Activated gamma-delta T cell treated with Interleukin-2 at 50 U/mL for 16 hours (primary cell): Measurements from ENCODE around the gene TMEM205.
"Not testable (repeated sequence)": the region's sequence is repeated elsewhere in the genome, so short reads cannot be mapped to it uniquely, and the experiment has no call there.

Experiments
- DNase-seq: peaks from one replicate; pipeline ENCODE4 v3.0.0-alpha.2; 2020

TMEM205 gene

DNA sequence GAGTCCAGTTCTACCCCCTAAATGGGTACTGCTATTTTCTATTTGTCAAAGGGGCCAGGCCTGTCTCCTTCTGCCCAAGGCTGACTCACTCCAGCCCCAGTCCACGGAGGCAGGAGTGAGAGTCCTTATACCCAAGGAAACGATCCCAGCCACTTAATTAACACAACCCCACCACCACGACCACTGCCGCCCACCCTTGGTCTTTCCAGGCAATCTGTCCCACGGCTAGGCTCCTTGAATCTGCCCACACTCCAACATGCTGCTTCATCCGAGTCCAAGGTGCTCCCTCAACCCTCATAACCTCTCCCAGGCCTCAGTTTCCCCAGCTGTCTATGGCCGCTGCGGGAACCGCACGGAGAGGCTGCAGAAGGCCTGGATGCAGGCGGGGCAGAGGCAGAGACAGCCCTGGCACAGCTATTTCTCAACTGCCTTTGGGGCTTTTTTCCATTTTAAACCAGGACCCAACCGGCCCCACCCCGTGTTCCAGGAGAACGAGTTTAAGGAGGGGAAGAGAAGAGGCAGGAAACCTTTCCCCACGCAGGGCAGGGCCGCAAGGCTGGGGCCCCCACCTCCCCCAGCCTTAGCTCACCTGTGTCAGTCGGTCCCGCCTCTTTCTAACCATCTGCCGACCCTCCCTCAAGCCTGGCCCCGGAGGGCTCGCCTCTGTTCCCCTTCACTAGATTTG lies 7.4 kb downstream of the TMEM205 start:
- no peak for DNase-seq

GRCh38 chr19:11338121-11338520 lies 7.9 kb downstream of the TMEM205 start:
- no peak for DNase-seq

GRCh38 chr19:11337080-11337479 lies 9.0 kb downstream of the TMEM205 start:
- no peak for DNase-seq

DNA sequence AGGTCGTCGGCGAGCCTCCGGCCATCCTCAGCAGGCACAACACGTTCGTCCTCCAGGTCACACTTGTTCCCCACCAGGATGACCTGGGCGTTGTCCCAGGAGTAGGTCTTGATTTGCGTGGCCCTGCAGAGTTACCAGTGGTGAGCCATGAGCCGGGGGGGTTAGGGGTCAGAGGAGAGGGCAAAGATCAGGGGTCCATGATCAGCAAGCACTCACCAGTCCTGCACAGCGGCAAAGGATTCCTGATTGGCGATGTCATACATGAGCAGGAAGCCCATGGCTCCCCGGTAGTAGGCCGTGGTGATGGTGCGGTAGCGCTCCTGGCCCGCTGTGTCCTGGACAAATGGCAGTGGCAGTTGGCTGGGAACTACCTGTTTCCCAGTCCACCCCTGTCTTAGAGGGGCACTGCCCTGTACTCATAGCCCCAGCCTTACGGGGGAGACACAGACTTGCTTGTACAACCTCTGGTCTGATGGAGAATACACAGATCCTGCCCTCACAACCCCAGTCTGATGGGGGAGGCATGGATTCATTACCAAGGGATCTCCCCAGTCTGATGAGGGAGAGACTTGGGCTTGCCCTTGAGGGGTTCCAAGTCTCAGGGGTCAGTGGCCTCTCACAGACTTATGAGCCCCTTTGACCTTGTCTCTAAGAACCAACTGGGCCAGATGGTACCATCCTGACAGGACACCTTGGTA lies 10.5 kb downstream of the TMEM205 start:
- no peak for DNase-seq

DNA sequence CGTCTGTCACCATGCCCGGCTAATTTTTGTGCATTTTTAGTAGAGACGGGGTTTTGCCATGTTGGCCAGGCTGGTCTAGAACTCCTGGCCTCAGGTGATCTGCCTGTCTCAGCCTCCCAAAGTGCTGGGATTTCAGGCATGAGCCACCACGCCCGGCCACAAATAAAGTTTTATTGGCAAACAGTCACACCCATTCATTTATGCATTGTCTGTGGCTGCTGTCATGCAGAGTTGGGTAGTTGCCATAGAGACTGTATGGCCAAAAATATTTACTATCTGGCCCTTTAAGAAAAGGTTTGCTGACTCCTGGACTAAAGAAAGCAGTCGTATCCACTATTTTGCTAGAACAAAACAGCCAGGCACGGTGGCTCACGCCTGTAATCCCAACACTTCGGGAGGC lies 12.2 kb downstream of the TMEM205 start:
- DNase-seq = not testable (repeated sequence)

DNA sequence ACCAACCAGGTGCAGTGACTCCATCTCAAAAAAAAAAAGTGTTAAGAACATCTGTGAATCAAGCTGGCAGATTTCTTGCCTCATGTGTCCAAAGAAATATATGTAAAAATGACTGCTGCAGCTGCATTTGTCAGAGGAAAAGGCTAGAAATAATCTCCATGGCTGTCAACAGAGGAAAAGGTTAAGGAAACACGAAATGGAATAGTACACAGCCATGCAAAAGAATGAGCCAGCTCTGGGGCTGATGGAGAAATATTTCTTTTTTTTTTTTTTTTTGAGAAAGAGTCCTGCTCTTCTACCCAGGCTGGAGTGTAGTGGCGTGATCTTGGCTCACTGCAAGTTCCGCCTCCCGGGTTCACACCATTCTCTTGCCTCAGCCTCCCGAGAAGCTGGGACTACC lies 13.2 kb downstream of the TMEM205 start:
- no peak for DNase-seq

- DNase-seq = no peak
These were observed 14.6 kb downstream of the TMEM205 start for GRCh38 chr19:11331502-11331901.

GRCh38 chr19:11330127-11330526 lies 15.9 kb downstream of the TMEM205 start:
- DNase-seq = no peak

- no peak for DNase-seq
These were observed 20.5 kb downstream of the TMEM205 start for GRCh38 chr19:11325544-11325943.

GRCh38 chr19:11324748-11325389 lies 21.2 kb downstream of the TMEM205 start:
- DNase-seq = no peak

DNA sequence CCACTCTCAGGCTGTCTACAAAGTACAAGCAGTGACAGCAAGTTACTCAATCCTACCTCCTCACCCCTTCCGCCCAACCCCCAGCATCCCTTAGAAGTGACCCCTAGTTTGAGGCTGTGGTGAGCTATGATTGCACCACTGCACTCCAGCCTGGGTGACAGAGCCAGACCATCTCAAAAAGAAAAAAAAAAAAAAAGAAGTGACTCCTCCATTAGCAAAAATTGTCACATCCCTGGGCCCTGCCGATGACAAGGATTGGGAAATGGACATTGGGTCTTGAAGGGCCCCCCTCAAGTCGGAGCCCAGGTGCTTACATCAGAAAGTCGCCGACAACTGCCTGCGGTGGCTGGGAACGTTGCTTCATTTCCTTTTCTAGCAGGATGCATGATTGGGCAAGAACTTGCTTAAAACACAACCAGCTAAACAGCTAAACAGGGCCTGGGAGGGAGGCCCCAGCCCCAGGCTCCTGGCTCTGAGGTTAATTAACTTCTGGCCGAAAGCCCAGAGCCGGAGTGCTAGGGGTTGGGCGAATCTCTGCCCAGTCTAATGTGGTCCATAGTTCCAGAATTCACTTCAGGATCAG lies 21.9 kb downstream of the TMEM205 start:
- no peak for DNase-seq

GRCh38 chr19:11323601-11324078 lies 22.4 kb downstream of the TMEM205 start:
- DNase-seq = no peak

- no peak for DNase-seq
These were observed 23.6 kb downstream of the TMEM205 start for GRCh38 chr19:11322269-11323024.

DNA sequence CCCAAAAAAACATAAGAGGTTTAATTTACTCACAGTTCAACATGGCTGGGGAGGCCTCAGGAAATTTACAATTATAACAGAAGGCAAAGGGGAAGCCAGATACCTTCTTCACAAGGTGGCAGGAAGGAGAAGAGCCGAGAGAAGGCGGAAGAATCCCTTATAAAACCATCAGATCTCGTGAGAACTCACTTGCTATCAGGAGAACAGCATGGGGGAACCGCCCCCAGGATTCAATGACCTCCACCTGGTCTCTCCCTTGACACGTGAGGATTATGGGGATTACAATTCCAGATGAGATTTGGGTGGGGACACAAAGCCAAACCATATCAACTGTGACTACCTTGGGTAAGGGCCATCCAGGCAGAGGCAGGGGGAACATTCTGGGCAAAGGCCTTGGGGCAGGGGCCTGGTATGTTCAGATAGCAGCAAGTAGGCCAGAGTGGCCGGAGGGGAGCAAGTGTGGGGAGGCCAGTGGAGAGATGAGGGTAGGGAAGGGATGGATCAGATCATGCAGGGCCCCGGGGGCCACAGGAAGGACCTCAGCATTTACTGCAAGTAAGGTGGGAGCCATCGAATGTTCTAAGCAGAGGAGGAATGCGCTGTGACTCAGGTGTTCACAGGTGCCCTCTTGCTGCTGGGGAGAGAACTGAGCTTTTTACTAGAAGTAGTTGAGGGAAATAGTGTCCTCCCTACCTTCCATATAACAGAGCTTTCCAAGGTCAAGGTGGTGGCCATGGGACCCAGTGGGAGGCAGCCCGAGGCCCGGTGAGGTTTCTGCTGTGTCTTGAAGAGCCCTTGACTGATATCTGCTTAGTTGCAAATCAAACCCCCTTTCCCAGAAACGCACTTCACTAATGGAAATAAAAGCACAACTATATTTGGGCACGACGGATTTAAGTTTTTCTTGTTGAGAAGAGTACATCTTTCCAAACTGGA lies 24.6 kb downstream of the TMEM205 start:
- DNase-seq = no peak

- DNase-seq = not testable (repeated sequence)
These were observed 25.6 kb downstream of the TMEM205 start for GRCh38 chr19:11320278-11320995.

GRCh38 chr19:11306337-11306736 lies 39.7 kb downstream of the TMEM205 start:
- DNase-seq = no peak

DNA sequence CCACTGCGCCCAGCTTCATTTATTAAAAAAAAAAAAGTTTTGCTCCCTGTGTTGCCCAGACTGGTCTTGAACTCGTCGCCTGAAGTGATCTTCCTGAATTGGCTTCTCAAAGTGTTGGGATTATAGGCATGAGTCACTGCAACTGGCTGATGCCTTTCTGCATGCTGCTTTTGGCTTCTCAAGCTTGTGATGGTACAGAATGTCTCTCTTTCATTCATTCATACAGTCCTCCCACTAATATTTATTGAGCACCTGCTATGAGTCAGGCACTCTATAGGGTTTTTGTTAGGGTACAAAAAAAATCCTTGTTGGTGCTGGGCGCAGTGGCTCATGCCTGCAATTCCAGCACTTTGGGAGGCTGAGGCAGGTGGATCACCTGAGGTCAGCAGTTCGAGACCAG lies 41.1 kb downstream of the TMEM205 start:
- no peak for DNase-seq

GRCh38 chr19:11300811-11301120 lies 45.3 kb downstream of the TMEM205 start:
- DNase-seq = no peak

- DNase-seq = no peak
These were observed 45.9 kb downstream of the TMEM205 start for GRCh38 chr19:11299946-11300810.

DNA sequence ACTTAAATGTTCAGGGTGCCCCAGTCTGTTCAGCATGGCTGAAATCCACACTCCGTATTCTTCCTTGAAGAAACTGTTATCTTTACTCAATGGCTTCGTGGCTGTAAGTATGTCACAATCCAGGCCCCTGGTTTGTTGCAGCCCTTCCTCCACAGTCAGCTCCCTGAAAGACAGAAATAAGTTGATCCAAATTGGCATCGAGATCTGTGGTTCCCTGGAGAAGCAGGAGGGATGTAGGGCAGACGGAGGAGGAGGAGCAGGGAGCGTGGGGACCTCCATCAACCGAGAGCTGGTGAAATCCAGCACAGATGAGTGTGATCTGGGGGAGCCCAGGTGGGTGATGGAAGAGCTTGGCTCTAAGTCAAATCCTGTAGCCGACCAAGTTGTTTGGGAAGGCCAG lies 49.8 kb downstream of the TMEM205 start:
- DNase-seq = no peak
